ENCODE data around the gene NTN5.

- TF ChIP-seq, protein P1, sequence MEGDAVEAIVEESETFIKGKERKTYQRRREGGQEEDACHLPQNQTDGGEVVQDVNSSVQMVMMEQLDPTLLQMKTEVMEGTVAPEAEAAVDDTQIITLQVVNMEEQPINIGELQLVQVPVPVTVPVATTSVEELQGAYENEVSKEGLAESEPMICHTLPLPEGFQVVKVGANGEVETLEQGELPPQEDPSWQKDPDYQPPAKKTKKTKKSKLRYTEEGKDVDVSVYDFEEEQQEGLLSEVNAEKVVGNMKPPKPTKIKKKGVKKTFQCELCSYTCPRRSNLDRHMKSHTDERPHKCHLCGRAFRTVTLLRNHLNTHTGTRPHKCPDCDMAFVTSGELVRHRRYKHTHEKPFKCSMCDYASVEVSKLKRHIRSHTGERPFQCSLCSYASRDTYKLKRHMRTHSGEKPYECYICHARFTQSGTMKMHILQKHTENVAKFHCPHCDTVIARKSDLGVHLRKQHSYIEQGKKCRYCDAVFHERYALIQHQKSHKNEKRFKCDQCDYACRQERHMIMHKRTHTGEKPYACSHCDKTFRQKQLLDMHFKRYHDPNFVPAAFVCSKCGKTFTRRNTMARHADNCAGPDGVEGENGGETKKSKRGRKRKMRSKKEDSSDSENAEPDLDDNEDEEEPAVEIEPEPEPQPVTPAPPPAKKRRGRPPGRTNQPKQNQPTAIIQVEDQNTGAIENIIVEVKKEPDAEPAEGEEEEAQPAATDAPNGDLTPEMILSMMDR (IDR thresholded peaks at IDR 0.05): no peak
- no peak for TF ChIP-seq ZFX (IDR thresholded peaks at IDR 0.05; ENCODE audit: borderline replicate concordance)
Observed at GRCh38 chr19:48611872-48612271, 60.9 kb downstream of the NTN5 start.
